Heart left ventricle (tissue), 16 donors: ENCODE data around the gene CTAG1B. TPM values are rescaled to one million over a fixed set of nuclear protein-coding genes. Genes with fewer than 3 reads are reported as not detected.
A peak's percentile ranks its signal among the peaks of the same experiment; 100 is the strongest.
"Not testable (repeated sequence)": the region's sequence is repeated elsewhere in the genome, so short reads cannot be mapped to it uniquely, and the experiment has no call there.

Source experiments
- ATAC-seq, 4 donors: fragments of 200-7000 bp; cut with Tn5 transposase; one replicate each; pipeline ENCODE4 v1.9.1; 2020 to 2022; ENCODE audit warnings: moderate library complexity in 4 of 4, mild to moderate bottlenecking in 3 of 4, moderate number of reproducible peaks in 1 of 4
- DNase-seq, 5 donors: peaks; one replicate each; pipeline ENCODE4 v3.0.0-alpha.2; 2020
- H3K27ac ChIP-seq, 12 donors: fragments of 200-600 bp; sonication (generic) in 4 of 12; one replicate each; pipeline versions ENCODE4 v1.5.0 to v1.8.0; 2016 to 2022; ENCODE audit warnings: mild to moderate bottlenecking in 2 of 12
- H3K27me3 ChIP-seq, 9 donors: fragments of 200-600 bp; sonication (generic) in 2 of 9; one replicate each; pipeline versions ENCODE4 v1.5.1 to v1.8.0; 2016 to 2022; ENCODE audit warnings: mild to moderate bottlenecking in 3 of 9
- H3K36me3 ChIP-seq, 9 donors: fragments of 200-600 bp; sonication (generic) in 2 of 9; one replicate each; pipeline versions ENCODE4 v1.5.0 to v1.8.0; 2018 to 2022; ENCODE audit warnings: mild to moderate bottlenecking in 2 of 9
- H3K4me1 ChIP-seq, 12 donors: fragments of 200-600 bp; sonication (generic) in 4 of 12; one replicate each; pipeline versions ENCODE4 v1.5.0 to v1.8.0; 2016 to 2022; ENCODE audit warnings: mild to moderate bottlenecking in 3 of 12
- H3K4me3 ChIP-seq, 12 donors: fragments of 200-600 bp; sonication (generic) in 4 of 12; one replicate each; pipeline versions ENCODE4 v1.5.0 to v1.8.0; 2017 to 2022; ENCODE audit warnings: mild to moderate bottlenecking in 9 of 12, moderate library complexity in 4 of 12
- H3K9me3 ChIP-seq, 12 donors: fragments of 200-600 bp; sonication (generic) in 4 of 12; one replicate each; pipeline versions ENCODE4 v1.5.0 to v1.8.0; 2016 to 2022; ENCODE audit warnings: mild to moderate bottlenecking in 1 of 12
- POLR2A ChIP-seq, 2 donors: fragments of 450-650 bp; IDR thresholded peaks; one replicate each; pipeline ENCODE4 v1.6.1; 2017; ENCODE audit warnings: antibody characterized with exemption in 2 of 2, mild to moderate bottlenecking in 2 of 2, moderate library complexity in 2 of 2
- WGBS, 4 donors: extraction: QIAGEN DNeasy Blood & Tissue Kit in 2 of 4; methylation state at CpG; one replicate each; pipeline versions ENCODE4 v1.1.5 to v1.1.7; 2013 to 2018; 5-methylcytosine and 5-hydroxymethylcytosine counted together
- intact Hi-C, 10 donors: fragments of 100-400 bp; cut with DNase I; formaldehyde crosslinking; loops; one replicate each; pipeline versions ENCODE4 v1.11.1 to v1.14.2; 2022
- polyA plus RNA-seq, 2 donors: library from polyadenylated mRNA; stranded (reverse); fragments of 200-250 nt; gene quantifications; one replicate each; pipeline ENCODE4 v1.2.3, GENCODE V29; 2013
- total RNA-seq, 9 donors: library from RNA; depleted of rRNA in 2 of 9; stranded (reverse); fragments of >200 nt in 2 of 9; fragmentation: NEBNext Ultra II Directional in 3 of 9; extraction: Animal tissue kit (Norgen Biotek cat#: 25700) in 3 of 9; gene quantifications; one replicate each; pipeline versions ENCODE4 v1.1.0 to v1.2.4, GENCODE V29; 2016 to 2023
- TF ChIP-seq, protein P1 (sequence below), 12 donors: fragments of 200-600 bp; sonication (generic) in 4 of 12; IDR thresholded peaks; one replicate each; pipeline versions ENCODE4 v1.5.0 to v1.8.0; 2018 to 2022; ENCODE audit warnings: antibody characterized with exemption in 12 of 12, mild to moderate bottlenecking in 5 of 12
- donor health status: ischemic (EF 13 %, LVEDD 7.1; RV severe dilation, severe dysfunction).
- donor health status: healthy with polysubstance abuse.
- donor health status: DM: no; HTN: yes; CAD: no.
- donor health status: DM: no; HTN: no; CAD: no.
- donor health status: ischemic (EF 25% LVEDD 6.9; RV normal size, moderate dysfunction).
- donor health status: ischemic (EF 25% LVEDD 5.7; RV mildly dilated, moderate dysfunction).
- donor health status: healthy.
- donor health status: DM: yes; HTN: yes; CAD: no.
- donor health status: ischemic (EF 35%, LVEDD 5.7; RV mildly dilated, moderate dysfunction).
- donor health status: nonischemic (EF 11% LVEDD 7.7; RV severe dilation, severe dysfunction).
- donor health status: DM: yes; HTN: yes; CAD: no.
- donor health status: PGD.
- donor health status: ischemic (EF 29% LVEDD 5.4; RV normal size, mild dysfunction).
- donor health status: nonischemic (EF 23%, LVEDD 6.1; RV moderate dilation, normal function).

CTAG1B gene
- total and polyA plus RNA-seq, 11 donors = not detected

DNA sequence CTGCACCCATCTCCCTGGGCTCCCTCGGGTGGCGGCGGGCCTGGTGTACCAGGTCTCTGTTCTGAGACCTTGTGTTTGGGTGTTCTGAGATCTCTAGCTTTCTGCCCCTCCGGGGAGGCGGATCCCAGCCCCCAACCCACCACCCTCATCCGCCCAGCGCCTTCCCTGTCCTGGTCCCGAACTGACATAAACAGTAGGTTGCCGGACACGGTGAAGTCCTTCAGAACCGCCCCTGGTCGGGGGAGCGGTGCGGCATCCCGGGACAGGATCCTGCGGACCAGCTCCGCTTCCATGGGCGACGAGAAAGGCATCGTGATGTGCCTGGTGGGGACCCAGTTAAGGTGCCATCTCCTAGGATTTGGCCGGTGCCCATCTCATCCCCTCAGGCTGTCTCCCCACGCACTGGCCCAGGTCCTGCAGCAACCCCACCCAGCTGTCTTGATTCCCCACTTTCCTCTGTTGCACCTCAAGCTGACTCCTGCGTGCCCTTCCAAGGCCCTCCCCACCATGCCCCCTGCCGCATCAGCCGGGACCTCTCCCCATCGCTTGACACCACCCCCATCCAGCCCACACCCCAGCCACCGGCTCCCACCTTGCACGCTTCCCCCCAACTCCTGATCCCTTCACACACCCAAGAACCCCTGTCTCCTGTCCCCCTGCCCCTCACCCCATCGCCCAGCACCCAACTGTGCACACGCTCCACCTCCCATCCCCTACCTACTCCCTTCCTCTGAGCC is 33.4 kb upstream of the CTAG1B start:
- no peaks in the 10 kb centered on the region for H3K27me3 ChIP-seq
- intact Hi-C loops = no loop called here
- no peak overlapping the region for H3K4me3 ChIP-seq
- no peak for DNase-seq
- no peaks in the 10 kb centered on the region for H3K4me1 ChIP-seq
- no peak for TF ChIP-seq POLR2A (IDR thresholded peaks at IDR 0.05)
- TF ChIP-seq, protein P1, sequence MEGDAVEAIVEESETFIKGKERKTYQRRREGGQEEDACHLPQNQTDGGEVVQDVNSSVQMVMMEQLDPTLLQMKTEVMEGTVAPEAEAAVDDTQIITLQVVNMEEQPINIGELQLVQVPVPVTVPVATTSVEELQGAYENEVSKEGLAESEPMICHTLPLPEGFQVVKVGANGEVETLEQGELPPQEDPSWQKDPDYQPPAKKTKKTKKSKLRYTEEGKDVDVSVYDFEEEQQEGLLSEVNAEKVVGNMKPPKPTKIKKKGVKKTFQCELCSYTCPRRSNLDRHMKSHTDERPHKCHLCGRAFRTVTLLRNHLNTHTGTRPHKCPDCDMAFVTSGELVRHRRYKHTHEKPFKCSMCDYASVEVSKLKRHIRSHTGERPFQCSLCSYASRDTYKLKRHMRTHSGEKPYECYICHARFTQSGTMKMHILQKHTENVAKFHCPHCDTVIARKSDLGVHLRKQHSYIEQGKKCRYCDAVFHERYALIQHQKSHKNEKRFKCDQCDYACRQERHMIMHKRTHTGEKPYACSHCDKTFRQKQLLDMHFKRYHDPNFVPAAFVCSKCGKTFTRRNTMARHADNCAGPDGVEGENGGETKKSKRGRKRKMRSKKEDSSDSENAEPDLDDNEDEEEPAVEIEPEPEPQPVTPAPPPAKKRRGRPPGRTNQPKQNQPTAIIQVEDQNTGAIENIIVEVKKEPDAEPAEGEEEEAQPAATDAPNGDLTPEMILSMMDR (IDR thresholded peaks at IDR 0.05) = no peak
- H3K36me3 ChIP-seq = no peaks in the 10 kb centered on the region
- 91 to 94% (median 92%) methylated on average over 25 to 30 of the region's 30 CpGs for WGBS, 4 donors
- no peaks in the 10 kb centered on the region for H3K9me3 ChIP-seq
- no peak for ATAC-seq
- H3K27ac ChIP-seq = no peak overlapping the region

DNA sequence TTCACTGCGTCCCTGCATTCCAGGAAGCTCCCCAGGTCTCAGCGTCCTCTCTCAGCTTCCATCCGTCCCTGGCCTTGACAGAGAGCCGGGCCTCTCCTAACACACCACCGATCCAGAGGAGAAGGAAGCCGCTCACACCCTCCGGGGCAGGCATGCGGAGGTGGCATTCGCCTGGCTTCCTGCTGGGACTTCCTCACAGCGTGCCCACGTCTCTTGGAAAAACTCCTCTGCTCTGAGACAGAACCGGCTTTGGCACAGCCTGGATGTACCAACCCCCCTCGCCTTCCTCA is 31.1 kb upstream of the CTAG1B start:
- no peak for TF ChIP-seq POLR2A (IDR thresholded peaks at IDR 0.05)
- TF ChIP-seq, protein P1 (IDR thresholded peaks at IDR 0.05) = no peak
- intact Hi-C loops = no loop called here
- H3K27ac ChIP-seq = no peak overlapping the region
- DNase-seq (no peak), ATAC-seq (no peak)
- no peaks in the 10 kb centered on the region for H3K36me3 ChIP-seq
- no peak overlapping the region for H3K4me3 ChIP-seq
- WGBS, 4 donors = 51 to 75% (median 58%) methylated on average over 11 to 13 of the region's 13 CpGs
- H3K4me1 ChIP-seq = no peaks in the 10 kb centered on the region
- no peaks in the 10 kb centered on the region for H3K27me3 ChIP-seq
- H3K9me3 ChIP-seq = no peaks in the 10 kb centered on the region

DNA sequence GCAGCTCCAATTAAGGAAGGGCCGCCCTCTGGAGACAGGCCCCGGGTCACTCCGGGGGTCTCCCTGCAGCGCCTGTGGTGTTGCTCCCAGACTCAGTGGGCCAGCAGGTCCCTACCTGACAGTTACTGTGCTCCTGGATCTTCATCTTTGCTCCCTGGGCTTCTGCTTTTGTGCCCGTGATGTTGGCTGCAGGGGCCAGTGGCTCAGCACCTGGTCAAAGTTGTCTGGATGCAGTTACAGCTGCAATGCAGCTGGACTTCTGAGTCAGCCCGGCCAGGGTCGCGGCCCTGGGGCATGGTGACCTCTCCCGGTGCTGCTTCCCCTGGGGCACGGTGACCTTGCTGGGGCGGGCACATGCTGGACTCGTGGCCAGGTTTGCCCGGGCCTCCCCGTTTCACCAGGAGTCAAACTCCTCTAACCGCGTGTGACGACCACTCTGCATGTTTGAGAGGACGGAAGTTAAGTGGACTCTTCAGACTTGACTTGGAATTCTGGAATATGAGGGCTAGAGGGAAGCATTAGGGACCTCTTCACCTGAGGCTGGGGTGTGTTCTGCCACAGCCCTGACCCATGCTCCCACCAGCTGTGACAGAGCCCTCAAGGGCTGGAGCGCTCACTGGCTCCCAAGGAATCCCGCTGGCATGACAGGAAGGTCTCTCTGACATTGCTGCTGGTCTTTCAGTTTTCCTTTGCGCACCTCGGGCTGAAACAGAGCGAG is 30.6 kb upstream of the CTAG1B start:
- ATAC-seq (no peak), DNase-seq (peak in 1 of 5 donors; percentile 41)
- no peaks in the 10 kb centered on the region for H3K27me3 ChIP-seq
- TF ChIP-seq POLR2A (IDR thresholded peaks at IDR 0.05) = no peak
- TF ChIP-seq, protein P1 (IDR thresholded peaks at IDR 0.05) = no peak
- no peak overlapping the region for H3K4me3 ChIP-seq
- intact Hi-C loops = no loop called here
- no peaks in the 10 kb centered on the region for H3K36me3 ChIP-seq
- no peaks in the 10 kb centered on the region for H3K9me3 ChIP-seq
- no peak overlapping the region for H3K27ac ChIP-seq
- H3K4me1 ChIP-seq = no peaks in the 10 kb centered on the region
- 77 to 83% (median 80%) methylated on average over 14 to 23 of the region's 23 CpGs for WGBS, 4 donors

DNA sequence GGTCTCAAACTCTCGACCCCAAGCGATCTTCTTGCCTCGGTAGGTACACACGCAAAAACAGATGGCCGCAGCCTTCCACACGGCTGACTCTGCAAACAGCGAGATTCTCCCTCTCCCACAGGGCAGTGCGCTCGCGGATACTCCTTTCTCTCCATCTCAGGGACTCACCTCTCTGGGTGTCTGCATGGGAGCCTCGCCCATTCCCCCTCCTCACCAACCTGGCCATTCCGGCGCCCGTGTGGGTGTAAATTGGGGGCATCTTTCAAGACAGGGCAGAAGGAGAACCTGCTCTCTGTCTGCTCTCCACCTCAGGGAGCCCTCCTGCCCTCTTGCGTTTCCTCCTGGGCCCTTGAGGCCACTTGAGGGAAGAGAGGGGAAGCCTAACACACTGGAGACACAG is 29.8 kb upstream of the CTAG1B start:
- no peak for DNase-seq
- Histone ChIP-seq H3K9me3 (no peaks in the 10 kb centered on the region), H3K4me3 (no peak overlapping the region), H3K27ac (no peak overlapping the region), H3K36me3 (no peaks in the 10 kb centered on the region), H3K27me3 (no peaks in the 10 kb centered on the region), H3K4me1 (no peaks in the 10 kb centered on the region)
- TF ChIP-seq POLR2A (IDR thresholded peaks at IDR 0.05) = no peak
- TF ChIP-seq, protein P1 (IDR thresholded peaks at IDR 0.05) = no peak
- intact Hi-C loops = no loop called here
- ATAC-seq = no peak
- 76 to 85% (median 82%) methylated on average over 15 of the region's 15 CpGs for WGBS, 4 donors

DNA sequence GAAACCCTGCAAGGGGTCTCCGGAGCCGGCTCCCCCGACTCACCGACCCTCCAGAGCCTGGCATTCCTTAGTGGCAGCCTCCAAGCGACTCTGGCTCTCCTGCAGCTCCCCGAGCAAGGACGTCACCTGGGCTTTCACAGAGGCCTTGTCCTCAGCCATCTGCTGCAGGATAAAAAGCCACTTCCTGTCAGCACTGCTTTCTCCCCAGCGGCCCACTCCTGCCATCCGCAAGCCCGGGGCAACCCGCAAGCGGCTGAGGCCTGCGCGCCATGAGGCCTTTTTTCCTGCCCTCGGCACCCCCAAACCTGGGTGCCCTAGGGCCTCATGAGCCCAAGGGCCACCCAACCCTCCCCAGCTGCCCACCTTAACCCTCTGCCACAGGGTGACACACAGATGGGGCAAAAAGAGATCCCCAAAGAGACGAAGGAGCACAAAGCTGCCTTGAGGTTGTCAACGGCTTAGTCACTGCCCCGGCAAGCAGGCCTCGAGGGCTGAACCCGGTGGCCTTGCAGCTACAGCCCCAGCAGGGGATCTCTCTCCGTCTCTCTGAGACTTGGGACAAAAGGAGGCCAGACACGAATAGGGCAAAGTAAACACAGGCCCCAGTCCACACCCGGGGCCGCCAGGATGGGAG is 26.8 kb upstream of the CTAG1B start:
- H3K36me3 ChIP-seq, H3K27me3 ChIP-seq, H3K9me3 ChIP-seq, H3K4me1 ChIP-seq, intact Hi-C loops, ATAC-seq, H3K4me3 ChIP-seq, DNase-seq, H3K27ac ChIP-seq: not testable (repeated sequence)
- WGBS, 4 donors = no CpG with 5 or more reads among the region's 24 CpGs

DNA sequence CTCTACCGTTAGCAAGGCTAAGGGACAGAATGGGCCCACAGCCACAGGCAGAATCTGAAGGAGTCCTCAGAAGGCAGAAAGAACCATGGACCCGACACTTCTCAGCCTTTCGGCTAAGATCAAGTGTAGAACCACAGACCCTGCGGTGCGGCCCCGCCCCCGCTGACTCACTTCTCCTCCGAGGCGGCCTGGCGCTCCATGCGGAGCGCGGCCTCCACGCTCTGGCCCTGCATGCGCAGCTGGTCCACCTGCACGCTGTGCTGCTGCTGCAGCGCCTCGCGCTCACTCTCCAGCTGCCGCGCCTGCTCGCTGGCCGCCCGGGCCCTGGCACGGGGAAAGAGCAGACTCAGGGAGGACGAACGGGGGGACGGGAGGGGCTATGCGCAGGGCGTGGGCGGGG is 24.6 kb upstream of the CTAG1B start:
- not testable (repeated sequence) for DNase-seq

DNA sequence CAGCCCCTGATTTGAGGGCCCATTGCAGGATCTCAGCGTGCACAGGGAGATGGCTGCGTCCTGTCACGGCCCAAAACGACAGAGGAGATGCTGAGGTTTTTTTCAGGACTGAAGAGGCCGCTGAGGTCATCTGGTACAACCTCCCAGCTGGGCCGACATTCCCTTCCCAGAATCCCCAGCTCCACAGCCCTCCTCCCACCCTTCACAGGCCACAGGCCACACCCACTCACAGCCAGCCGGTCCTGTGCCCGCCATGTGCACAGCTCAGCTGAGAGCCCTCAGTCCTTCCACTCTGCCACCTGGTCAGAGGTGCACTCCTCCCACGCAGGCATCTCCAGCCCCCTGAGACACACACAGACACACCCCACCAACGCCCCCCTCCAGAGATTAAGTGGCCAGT is 22.7 kb upstream of the CTAG1B start:
- H3K27ac ChIP-seq, H3K27me3 ChIP-seq, H3K4me1 ChIP-seq, intact Hi-C loops, DNase-seq, H3K36me3 ChIP-seq, H3K4me3 ChIP-seq, H3K9me3 ChIP-seq: not testable (repeated sequence)
- WGBS, 4 donors = no CpG with 5 or more reads among the region's 10 CpGs
- peak; percentile 70 to 92 (median 86) for ATAC-seq

More for the DNA sequence above, 24.6 kb upstream of the CTAG1B start:
- H3K4me3 ChIP-seq, ATAC-seq, H3K9me3 ChIP-seq, H3K4me1 ChIP-seq, H3K36me3 ChIP-seq, H3K27me3 ChIP-seq, intact Hi-C loops, H3K27ac ChIP-seq: not testable (repeated sequence)
- no CpG with 5 or more reads among the region's 31 CpGs for WGBS, 4 donors
